ENCODE data around the gene INTS4.
"Not testable (repeated sequence)": the region's sequence is repeated elsewhere in the genome, so short reads cannot be mapped to it uniquely, and the experiment has no call there.

INTS4 gene

DNA sequence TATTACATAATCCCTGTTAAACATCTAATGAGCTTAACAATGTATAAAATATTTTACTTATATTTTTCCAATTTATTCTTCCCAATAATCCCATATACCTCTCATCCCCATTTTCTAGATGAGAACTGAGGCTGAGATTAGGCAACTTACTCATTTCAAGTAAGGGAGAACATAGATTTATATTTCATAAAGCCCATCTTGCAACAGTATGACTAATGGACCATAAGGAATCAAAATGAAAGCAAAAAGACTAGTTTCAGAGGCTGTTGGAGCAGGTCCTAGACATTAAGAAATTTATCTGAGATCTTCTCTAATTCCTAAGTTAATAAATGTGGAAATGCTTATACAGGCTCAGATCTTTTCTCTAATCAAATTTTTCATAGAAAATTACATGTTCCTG lies 52.0 kb downstream of the INTS4 start:
- not testable (repeated sequence) for DNase-seq

DNA sequence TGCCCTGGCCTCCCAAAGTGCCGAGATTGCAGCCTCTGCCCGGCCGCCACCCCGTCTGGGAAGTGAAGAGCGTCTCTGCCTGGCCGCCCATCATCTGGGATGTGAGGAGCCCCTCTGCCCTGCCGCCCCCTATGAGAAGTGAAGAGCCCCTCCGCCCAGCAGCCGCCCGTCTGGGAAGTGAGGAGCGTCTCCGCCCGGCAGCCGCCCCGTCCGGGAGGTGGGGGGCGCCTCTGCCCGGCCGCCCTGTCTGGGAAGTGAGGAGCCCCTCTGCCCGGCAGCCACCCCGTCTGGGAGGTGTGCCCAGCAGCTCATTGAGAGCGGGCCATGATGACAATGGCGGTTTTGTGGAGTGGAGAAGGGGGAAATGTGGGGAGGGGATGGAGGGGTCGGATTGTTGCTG lies 60.9 kb downstream of the INTS4 start:
- not testable (repeated sequence) for DNase-seq

DNA sequence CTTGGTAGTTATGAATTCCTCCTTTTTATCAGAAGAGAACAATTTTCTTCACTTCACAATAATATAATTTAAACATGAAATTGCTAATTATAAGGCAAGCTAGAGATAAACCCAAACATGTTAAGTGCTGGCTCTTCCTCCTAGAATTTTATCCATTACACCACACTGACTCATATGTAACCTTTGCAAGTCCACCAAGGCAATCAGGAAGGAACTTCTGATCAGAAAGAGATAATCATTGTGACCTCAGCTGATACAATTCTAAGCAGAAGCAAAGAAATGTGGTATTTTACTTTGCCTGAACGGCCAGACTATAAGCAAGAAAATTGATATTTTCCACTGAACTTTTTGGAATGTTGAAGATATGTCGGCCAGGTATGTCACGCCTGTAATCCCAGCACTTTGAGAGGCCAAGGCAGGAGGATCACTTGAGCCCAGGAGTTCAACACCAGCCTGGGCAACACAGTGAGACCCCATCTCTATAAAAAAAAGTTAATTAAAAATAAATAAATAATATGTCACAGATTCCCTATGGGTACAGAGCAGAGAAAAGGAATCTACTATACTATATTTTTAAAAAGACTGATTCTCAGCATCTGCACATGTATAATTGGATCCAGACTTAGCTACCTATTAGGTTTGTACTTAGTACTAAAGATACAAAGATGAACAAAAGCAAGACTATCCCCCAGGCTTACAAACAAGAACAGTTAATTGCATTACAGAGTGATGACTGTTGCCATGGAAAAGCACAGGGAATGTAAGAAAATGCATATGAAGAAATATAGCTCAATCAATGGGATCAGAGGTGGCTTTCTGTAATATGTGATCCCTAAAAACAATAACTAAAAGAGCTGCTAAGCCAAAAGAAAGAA lies 63.9 kb downstream of the INTS4 start:
- not testable (repeated sequence) for DNase-seq

DNA sequence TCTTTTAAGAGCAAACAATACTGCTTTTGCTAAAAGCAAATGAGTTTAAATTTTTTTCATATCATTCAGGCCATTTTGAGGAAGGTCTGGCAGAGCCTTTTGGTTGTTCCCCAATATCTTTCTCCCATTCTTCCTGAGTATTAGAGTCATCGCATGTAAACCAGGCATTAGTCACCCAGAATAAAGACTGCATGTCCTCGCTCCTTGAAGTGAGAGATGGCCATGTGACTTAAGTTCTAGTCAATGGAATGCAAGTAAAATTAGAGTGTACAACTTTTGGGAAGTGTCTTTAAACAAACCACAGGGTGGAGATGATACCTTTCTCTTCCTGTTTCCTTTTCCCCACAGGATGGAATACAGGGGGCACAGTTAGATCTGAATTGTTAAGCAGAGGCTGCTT lies 76.8 kb downstream of the INTS4 start:
- peak; percentile 1 for DNase-seq

DNA sequence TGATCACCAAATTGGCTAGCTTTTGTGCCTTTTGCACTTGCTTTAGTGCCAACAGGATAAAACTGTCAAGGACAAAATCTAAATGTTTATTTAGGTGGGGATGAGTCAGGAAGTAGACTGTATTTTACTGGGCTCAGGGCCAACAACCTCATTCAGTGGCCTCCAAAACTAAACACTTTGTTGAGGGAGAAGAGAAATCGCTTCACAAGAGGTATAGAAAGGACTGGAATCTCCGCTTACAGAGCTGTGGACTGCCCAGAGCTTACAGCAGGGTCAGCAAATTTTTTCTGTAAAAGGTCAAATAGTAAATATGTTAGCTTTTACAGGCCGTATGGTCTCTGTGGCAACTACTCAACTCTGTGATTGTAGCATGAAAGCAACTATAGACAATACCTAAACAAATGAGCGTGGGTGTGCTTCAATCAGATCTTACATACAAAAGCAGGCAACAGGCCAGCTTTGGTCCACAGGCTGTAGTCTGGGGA lies 80.1 kb downstream of the INTS4 start:
- DNase-seq = not testable (repeated sequence)

GRCh38 chr11:77913608-77914306 lies 80.7 kb downstream of the INTS4 start:
- DNase-seq = not testable (repeated sequence)

DNA sequence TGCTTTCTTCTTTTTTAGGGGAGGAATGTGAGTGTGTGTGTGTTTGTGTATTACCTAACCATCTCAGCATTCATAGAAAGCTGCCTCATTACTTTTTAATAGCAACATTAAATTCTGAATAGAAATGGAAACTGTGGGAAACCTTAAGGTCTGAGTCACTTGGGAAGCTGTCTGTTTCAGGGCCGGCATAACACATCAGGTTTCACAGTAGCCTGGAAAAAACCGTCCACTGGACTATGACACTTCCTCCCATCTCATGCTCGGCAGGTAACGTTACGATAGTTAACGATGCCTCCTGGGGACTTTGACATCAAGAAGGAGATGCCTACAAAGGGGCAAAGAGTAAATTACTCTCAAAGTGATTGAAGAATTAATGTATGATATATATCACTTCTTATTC lies 83.6 kb downstream of the INTS4 start:
- not testable (repeated sequence) for DNase-seq

DNA sequence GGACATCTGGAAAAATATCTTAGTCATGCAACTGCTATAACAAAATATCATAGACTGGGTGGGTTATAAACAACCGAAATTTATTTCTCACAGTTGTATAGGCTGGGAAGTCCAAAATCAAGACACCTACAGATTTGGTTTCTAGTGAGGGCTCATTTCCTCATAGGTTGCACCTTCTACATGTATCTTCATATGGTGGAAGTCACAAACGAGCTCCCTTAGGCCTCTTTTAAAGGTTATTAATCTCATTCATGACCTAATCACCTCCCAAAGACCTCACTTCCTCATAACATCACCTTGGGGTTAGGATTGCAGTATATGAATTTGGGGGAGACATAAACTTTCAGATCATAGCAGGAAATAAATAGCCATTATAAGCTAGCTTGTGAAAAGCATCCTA lies 85.2 kb downstream of the INTS4 start:
- no peak for DNase-seq

GRCh38 chr11:77908835-77909234 lies 85.6 kb downstream of the INTS4 start:
- DNase-seq = no peak

DNA sequence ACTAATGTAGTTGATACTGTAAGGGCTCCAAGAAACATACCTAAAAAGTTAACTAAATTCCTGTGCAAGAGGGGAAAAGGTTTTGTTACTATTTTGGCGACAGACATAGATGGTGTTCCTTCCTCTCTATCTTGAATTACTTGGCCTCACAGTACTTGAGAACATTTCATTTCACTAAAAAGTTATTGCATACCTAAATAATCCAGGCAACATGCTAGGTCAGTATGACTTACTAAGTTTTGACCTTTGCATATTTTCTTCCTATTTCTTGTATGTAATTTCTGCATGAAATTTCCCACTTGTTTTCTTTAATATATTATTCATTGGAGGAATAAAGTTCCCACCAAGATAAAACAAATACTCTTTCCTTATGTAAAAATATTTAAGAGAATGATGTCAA lies 99.5 kb downstream of the INTS4 start:
- DNase-seq = not testable (repeated sequence)

GRCh38 chr11:77891703-77892102 lies 102.8 kb downstream of the INTS4 start:
- not testable (repeated sequence) for DNase-seq

DNA sequence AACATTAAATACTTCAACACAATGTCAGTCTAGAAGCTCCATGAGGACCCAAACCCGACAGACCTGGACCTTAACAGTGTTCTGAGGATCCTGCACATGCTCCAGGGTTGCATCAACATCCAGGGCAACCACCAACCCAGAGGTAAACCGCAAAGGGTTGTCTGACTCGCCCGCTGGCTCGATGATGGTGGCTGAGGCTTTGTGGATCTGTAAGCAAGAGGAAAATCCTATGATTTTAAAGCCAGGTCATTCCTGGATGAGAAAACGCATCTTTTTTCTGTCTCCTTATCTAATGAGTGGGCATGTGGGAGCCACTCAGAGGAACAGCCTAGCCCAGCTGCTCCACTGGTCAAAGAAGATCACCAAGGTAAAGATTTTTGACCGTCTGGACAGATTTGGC lies 103.2 kb downstream of the INTS4 start:
- DNase-seq = not testable (repeated sequence)

DNA sequence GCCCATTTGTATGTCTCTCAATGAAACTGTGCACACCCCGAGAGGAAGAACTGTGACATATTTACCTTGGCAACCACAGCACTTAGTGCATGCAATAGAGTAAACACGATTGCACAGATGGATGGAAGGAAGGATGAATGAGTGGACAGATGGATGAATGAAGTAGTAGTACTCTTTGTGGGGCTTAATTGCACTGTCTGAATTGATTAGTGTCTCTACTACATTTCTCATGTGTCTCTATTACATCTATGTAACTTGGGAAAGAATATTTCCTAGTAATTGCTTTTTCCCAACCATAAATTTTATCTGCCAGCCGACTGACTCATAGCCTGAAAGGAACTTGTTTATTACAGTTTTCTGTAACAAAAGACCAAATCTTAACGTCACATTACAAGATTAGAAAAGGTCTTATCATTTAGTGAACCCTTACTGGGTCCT lies 103.8 kb downstream of the INTS4 start:
- not testable (repeated sequence) for DNase-seq

DNA sequence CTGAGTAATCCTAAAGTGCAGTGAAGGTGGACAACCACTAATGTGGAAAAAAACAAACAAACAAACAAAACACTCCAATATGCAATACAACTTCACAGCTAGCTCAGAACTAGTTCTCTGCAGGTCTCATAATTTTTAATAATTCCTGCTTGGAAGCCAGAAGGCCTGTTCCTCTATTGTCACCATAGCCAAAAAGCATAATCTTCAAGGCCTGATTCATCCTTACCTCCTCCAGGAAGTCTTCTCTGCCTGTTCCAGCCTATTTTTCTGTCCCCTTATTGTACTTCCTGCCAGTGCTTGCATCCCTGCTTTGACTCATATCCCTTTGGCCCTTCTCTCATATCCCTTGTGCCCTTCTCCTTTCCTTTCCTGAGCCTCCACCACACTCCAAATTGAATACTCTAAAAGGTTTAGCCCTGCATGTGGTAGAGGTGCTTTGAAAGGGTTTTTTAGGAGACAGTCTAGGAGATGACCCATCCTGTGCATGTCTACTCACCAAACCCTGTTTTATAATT lies 104.3 kb downstream of the INTS4 start:
- not testable (repeated sequence) for DNase-seq

DNA sequence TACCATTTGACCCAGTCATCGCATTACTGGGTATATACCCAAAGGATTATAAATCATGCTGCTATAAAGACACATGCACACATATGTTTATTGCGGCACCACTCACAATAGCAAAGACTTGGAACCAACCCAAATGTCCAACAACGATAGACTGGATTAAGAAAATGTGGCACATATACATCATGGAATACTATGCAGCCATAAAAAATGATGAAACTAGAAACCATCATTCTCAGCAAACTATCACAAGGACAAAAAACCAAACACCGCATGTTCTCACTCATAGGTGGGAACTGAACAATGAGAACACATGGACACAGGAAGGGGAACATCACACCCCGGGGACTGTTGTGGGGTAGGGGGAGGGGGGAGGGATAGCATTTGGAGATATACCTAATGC lies 105.4 kb downstream of the INTS4 start:
- not testable (repeated sequence) for DNase-seq

DNA sequence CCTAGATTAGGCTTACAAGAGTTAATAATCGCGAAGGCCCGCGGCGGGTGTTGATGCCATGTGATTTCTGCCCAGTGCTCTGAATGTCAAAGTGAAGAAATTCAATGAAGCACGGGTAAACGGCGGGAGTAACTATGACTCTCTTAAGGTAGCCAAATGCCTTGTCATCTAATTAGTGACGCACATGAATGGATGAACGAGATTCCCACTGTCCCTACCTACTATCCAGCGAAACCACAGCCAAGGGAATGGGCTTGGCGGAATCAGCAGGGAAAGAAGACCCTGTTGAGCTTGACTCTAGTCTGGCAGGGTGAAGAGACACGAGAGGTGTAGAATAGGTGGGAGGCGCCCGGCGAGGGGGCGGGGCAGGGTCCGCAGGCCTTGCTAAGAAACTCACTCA lies 108.1 kb downstream of the INTS4 start:
- DNase-seq = no peak

DNA sequence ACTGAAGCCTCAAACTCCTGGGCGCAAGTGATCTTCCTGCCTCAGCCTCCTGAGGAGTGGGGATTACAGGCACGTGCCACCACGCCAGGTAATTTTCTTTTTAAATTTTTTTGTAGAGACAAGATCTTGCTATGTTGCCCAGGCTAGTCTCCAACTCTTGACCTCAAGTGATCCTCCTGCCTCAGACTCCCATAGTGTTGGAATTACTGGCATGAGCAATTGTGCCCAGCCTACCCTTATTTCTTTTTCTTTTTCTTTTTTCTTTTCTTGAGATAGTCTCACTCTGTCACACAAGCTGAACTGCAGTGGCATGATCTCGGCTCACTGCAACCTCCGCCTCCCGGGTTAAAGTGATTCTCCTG lies 109.7 kb downstream of the INTS4 start:
- no peak for DNase-seq

DNA sequence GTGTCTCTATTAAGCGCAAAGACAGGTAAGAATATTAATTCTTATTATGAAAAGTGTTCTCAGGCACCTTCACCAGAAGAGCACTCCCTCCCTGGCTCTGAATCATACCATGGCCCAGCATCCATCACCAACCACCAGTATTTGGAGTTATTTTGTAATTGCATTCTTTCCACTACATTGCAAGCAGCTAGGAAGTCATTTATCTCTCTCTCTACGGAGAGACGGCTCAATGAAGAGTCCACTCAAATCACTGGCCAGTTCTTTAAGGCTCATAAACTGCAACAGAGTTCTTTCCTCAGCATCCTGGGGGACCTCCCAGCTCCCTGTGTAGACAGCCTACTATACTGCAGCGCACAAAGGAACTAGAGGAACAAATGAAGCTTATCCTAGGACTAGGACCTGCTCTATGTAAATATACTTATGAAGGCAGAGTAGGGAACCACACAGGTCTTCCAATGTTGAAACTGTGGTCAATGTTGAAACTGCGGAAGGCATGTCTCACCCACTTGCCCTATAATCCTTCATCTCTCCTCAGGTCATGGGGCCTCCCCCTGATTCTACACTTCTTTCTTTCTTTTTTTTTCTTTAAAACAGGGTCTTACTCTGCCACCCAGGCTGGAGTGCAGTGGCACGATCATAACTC lies 110.2 kb downstream of the INTS4 start:
- no peak for DNase-seq

DNA sequence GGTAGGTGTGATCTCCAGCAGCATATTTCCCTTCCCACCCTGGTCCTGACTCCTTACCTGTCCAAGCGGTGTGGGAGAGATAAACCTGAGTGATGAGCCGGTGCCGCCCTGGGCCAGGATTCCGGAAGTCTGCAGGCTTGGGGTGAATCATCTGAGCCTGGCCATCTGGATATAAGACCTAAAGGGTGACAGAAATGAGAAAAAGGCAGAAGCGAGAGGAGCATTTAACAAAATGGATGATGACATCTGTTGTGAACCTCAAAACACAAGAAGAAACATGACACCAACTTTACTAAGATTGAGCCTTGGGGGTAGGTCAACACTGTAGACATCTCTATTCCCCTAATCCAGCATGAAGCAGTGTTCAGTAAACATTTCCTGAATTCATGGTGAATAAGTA lies 110.7 kb downstream of the INTS4 start:
- DNase-seq = no peak

DNA sequence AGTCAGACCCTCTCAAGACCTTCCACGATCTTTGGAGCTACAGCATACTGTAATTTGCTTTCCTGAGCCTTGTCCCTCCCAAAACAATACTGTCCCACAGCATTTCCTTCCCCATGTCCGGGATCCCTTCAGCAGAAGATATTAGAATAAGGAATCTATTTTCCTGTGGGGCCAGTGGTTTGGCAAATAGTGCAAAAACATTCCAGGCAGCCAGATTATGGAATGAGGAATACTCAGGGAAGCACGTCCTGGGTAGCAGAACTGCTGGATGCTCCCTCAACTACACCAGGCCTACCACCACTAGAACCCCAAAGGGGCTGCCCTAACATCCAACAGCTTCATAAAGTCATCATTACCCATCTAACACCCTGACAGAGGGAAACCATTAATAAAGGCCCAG lies 112.1 kb downstream of the INTS4 start:
- DNase-seq = no peak

DNA sequence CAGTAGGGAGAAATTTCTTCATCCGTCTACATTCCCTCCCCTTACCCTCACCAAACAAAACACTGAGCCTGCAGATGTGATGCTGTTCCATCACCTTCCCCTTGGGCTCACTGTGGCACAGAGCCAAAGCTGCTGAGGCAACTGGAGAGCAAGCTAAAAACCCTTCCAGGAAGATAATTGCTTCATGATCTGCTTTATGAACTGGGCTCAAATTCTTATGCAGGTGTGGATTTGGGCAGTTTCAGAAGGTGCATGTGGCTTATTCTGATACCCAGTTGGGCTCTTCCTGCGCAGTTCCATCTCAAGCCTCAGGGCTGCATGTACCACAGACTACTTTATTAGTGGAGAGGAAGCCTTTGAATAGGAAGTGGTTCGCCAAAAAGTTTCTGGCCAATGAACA lies 115.2 kb downstream of the INTS4 start:
- DNase-seq = no peak

GRCh38 chr11:77878247-77878646 lies 116.2 kb downstream of the INTS4 start:
- DNase-seq = not testable (repeated sequence)

DNA sequence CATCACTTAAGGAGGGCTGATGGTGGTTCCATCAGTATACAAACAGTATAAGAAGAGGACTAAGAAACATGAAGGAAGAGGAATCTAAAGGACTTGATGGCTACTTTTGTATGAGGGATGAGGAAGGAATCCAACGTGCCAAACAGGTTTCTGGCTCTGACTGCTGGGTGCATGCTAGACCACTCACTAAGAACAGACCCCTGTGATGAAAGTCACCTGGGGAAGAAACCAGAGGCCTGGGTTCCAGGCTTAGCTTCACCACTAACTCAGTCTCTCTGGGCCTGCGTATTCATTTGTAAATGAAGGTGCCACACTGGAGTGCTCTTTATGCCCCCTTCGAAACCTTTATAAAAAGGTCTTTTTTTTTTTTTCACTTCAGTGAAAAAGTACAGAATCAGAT lies 118.4 kb downstream of the INTS4 start:
- no peak for DNase-seq

All from MV-4-11 (cell line).